GM21786 (cell line): ENCODE results near the gene CDC42BPG.

ENCODE experiments used
- ATAC-seq: cut with Tn5 transposase; IDR thresholded peaks from one replicate; pipeline ENCODE4 v1.9.1; 2021; ENCODE audit not compliant: unreplicated experiment

The CDC42BPG gene

DNA sequence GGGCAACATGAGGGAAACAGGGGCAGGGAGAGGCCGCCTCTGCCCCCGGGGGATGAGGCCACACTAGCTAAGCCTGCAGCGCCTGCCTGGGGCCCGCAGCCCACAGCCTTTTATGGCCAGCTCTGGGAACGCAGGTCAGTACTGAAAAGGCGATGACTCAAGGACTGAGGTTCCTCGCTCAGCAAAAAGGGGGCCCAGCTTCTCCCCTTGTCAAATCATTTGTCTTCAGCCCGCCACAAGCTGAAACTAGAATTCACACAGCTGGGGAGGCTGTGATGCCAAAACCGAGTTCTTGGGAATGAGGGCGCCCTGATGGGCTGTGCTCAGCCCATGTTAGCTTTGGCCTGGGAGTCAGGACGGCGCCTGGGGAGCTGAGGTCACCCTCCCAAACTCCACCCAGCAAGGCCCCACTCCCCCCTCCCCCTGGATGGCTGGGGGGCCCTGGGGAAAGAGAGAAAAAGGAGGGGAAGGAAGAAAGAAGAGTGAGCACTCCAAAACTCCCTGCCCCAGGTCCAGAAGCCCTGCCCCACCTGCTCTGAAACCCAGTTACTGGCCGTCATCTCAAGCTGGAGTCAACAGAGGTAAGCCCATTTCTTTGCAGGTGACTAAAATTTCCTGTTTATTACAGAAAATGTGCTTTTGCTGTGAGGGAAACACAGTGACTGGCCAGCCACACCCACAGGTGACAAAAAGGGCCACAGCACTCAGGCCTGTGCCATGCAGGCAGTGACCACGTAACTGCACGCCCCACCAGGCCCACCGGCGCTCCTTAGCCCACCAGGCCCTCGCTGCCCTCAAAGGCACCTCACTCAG, 20.2 kb upstream of the CDC42BPG start:
- no peak for ATAC-seq

DNA sequence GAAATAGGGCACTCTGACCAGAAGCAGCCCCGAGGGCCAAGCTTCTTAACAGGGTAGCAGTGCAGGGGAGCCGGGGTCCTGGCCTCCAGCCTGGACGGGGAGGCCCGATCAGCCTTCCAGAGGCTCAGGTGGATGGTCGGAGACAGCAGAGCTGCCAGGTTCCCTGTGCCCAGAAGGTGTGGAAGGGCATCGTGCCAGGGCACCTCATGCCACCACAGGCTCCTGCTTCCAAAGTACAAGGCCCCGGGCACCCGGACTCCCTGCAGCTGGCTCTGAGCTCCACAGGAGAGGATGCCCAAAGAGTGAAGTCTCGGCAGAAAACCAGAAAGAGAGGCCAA, 19.7 kb upstream of the CDC42BPG start:
- no peak for ATAC-seq

DNA sequence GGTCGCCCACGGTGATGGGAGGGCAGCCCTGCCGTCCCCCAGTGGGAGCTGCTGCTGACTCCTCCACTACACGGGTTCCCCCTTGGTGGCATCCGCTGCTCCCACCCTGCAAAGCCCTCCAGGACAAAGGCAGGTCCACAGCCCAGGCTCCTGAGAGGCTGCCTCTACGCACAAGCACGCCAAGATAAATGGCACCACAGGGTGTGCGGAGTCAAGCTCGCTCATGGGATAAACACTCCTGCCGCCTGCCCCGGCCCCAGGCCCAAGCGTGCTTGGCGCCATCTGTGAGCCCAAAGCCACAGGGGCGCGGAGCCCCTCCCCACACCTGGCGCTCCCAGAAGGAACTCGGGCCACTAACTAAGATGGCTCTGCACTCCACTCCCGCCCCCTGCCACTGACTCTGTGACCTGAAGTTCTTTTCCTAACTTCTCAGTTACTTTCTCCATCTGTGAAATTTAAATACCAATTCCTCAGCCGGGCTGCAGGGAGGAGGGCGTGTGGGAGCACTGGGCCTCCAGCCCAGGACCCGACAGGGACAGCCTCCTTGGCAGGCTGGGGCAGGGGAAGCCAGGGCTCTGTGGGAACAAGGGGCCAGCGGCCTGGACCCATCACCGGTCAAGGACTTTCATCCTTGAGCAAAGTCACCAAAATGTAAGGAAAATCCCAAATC, 19.1 kb upstream of the CDC42BPG start:
- ATAC-seq, result no peak

DNA sequence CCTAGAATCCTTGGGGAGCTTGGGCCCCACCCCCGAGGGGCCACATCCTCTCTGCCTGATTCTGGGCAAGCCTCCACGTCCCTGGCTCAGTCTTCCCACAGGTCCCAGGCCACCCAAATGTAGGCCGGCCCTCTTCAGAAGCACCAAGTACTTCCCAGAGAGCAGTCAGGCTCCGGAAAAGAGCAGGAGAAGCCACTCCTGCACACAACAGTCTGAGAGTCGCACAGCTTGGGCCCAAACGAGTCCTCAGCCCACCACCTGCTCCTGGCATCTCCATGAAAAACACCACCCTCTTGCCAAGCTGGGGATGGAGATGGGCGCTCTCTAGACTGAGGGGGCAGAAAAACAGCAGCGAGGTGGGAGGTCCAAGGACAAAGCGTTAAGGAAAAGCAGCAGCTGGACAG, 18.5 kb upstream of the CDC42BPG start:
- no peak for ATAC-seq

DNA sequence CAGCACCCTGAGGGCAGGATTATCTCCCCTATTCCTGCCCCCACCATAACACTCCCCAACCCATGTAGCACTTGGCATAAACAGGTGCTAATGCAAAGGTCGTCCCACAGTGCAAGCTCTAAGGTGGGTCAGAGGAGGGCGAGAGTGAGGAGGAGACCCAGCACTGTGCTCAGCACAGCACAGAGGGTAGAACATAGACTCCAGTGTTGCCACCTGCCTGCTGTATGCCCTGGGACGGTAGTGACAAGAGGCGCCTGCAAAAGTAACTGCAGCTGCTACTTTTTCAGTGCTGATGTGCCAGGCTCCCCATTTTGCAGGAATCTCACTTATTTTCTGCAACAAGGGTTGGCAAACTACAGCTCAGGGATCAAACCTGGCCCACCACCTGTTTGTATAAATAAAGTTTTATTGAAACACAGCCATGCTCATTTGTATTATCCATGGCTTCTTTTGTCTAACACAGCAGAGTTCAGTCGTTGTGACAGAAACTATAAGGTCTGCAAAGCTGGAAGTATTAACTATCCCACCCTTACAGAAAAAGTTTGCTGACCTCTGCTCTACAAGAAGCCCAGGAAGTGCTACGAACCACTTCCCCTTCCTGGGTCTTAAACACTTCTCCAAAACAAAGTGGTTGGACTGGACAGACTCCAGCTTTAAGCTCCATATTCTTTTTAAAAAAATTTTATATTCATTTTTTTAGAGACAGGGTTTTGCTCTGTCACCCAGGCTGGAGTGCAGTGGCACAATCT, 16.9 kb upstream of the CDC42BPG start:
- ATAC-seq, result no peak

DNA sequence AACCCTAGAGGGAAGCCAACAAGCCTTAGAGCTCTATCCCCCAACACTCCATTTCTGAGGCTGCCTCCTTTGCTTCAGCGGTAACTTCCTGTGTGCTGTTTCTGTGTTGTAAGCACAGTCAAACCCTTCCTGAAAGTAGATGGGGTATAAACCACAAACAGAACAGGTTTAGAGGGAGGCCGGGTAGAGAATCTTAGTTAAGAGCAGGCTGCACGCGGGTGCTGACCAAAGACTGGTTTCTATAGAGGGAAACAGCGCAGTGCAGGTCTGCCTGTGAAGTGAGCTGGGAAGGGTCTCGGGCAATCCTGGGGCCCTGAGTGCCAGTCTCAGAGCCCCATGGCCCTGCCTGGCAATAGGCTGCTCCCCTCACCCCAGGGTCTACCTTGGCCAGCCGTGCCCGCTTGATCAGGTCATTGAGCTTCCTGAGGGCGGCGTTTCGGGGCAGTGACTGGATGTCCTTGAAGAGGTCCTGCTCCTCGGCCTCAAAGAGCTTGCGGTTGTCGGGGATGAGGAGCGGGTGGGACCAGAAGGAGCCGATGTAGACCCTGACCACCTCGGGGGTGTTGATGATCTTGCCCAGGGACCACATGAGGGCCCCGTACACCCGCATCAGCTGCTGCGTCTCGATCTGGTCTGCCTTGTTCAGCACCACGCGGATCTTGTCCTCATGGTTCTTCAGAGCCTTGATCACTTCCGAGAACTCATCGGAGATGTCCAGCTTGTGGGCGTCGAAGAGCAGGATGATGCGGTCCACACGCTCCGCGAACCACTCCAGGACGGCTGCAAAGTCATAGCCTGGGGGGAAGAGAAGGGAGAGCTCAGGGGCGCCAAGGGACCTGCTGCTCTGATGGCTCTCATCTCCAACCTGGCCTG, 15.3 kb upstream of the CDC42BPG start:
- ATAC-seq, result peak; percentile 65

DNA sequence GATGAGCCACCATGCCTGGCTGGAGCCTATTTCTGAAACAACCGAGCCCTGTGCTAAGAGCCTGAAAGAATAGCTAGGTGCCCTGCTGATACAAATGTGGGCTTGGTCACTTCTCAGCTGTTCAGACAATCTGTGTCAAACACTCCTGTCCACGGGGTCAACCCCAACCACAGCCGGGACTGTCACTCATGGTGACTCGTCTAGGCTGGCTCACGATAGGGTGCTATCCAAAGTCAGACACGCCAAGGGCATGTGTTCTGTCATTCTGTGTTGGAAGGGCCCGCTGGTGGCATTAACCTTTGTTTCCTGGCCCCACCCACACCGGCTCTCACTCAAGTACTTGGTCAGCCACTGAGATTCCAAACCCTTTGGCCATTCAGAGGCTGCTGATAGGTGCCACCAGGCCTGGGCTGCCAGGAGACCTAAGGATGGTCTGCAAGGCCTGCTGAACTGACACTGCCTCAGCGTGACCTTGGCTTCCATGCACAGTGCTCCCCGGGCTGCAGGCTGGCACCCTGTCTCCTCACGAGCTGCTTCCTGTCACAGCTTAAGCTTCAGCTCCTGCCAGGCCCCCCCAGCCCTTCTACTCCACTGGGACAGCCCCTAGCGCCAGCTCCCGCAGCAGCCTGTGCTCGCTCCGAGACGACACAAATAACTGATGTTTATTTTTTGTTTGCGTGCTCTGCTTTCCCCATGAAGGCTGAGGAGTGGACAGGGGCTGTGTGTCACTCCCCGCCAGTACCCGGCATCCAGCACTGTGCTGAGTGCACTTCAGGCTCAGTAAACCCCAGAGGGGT, 14.2 kb upstream of the CDC42BPG start:
- no peak for ATAC-seq

DNA sequence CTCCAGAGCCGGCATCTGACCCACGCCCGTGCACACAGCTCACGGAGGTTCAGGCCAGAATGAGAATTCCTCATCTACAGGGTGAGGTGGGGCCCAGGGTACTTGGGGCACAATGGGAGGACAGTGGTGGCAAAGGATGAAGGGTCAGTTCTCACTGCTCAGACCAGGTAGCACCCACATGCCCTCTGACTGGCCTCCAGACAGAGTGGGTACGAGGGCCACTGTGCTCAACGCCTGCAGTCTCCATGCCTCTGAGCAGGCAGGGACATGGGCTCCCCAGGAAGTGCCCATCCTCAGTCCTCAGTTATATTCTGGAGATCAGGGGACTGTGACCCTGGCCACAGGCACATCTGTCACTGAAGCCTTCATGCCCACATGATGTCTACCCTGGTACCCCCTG, 13.0 kb upstream of the CDC42BPG start:
- ATAC-seq, result no peak

DNA sequence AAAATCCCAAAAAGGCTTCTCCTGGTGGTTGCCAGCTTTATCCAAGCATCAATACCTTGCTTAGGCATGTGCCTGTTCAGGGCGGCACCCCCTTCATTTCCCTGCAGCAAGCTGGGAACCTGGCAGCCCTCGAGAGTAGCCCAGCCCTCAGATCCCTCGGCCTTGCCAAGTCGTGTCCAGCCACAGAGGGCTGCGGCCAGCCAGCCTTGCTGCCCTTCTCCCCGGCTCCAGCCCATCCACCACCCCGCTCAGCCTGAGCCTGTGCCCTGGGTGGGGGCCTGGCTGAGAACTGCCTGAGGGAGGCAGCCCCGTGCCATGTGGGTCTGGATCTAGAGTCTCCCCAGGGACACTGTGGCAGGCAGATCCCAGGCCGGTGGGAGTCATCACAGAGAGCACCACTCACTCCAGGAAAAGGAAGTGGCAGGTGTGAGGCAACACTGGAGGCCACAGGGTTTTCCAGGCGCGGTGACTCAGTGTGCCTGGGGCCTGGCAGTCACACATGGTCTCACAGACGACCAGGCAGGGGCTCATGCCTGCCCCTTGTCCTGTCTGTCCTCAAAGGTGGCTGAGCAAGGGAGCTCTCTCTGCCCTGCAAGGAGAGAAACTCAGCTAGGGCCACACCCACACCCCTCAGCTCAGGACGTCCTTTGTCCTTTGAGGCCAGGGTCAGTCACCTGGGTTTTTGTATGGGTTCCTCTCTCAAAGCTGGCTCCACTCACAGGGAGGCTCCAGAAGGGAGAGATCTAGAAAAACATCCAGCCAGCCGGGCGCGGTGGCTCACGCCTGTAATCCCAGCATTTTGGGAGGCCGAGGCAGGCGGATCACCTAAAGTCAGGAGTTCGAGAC, 12.2 kb upstream of the CDC42BPG start:
- no peak for ATAC-seq

DNA sequence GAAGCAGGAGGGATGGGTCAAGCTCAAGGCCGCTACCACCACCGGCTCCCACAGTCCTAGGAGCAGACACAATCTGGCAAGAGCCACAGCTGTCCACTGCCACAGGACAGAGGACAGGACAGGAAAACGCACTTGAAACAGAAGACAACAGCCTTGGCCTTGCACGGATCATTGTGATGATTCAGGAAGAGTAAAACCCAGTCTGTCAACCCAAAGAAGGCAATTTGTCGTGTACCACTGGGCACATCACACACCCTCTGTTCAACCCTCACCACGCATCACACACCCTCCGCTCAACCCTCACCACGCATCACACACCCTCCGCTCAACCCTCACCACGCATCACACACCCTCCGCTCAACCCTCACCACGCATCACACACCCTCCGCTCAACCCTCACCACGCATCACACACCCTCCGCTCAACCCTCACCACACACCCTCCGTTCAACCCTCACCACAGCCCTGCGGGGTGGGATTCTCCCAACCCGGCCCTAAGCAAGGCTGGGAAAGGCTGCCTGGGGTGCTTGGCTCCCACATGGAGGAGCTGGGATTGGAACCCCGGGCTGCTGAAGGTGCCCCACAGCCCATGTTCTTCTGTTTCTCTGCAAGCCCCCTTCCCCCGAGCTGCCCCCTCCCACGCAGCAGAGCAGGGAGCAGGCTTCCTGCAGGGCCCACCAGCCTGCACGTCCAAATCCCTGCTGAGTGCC, 11.3 kb upstream of the CDC42BPG start:
- no peak for ATAC-seq

DNA sequence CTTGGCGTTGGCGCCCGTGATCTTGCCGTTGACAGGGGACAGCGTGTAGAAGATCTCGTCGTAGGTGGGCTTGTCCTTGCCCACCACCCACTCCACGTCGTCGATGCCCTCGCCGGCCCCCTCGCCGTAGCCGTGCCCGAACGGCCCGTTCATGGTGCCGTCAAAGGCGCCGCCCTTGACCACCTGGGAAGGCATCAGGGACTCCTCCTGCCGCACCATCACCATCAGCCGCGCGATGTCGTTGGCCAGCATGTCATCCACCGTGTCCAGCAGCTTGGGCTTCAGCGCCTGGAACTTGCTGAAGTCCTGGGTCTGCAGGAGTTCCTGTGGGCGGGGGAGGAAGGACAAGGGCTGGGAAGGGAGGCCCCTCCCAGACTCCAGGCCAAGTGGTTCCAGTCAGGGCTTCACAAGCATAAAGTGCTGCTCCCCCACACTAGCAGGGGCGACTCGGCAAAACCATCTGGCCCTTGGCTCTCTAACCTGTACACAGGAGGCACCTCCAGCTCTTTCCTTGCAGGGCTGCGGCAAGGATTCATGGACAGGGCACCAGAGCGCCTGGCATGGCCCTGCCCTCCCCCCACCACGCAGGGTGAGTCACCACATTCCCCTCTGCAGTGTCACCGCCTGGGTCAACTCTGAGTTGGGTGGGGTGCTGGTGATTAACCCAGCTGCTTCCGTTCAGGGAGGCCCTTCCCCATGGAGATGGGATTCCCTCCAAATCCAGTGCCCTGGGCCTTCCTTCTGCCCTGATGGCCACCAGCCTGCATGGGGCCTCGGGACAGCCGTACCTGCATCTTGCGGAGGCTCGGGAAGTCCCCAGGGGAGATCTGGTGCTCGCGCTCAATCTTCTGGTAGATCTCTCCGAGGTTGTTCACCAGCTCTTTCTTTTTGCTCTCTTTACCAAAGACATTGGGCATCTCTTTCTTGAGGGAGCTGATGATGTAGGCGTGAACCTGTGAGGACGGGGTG, 10.4 kb upstream of the CDC42BPG start:
- ATAC-seq, result no peak

DNA sequence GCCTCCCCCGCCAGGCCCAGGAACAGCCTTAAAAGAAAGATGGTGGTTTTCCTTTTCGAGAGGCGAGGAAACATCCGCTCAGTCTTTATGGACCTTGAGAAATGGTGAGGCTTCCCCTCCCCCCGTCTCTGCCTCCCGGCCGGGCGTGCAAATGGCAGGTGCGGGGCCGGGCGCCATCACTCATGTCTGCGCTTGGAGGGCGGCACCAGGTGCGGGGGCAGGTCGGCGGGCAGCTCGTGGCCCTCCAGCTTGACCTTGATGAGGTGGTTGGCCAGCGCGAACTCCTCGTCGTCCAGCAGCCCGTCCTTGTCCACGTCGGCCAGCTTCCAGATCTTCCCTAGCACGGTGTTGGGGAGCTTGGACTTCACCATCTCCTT, 9.7 kb upstream of the CDC42BPG start:
- ATAC-seq, result no peak

DNA sequence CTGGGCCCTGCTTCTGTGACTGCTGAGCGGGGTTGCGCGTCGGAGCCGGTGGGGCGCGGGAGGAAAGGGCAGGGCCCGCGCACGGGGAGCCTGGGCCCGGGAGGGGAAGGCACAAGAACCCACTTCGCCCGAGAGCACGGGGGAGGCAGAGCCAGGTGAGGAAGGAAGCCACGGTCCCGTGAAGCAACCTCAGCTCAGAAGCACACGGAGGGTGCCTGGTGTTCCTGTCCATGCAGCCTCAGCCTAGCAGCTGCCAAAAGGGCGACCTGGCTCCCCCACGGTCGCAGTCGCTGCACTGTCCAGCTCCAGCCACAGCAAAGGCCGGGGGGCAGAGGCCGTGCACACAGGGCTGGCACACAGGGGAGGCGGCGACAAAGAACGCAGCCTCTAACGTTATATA, 9.3 kb upstream of the CDC42BPG start:
- ATAC-seq, result no peak

DNA sequence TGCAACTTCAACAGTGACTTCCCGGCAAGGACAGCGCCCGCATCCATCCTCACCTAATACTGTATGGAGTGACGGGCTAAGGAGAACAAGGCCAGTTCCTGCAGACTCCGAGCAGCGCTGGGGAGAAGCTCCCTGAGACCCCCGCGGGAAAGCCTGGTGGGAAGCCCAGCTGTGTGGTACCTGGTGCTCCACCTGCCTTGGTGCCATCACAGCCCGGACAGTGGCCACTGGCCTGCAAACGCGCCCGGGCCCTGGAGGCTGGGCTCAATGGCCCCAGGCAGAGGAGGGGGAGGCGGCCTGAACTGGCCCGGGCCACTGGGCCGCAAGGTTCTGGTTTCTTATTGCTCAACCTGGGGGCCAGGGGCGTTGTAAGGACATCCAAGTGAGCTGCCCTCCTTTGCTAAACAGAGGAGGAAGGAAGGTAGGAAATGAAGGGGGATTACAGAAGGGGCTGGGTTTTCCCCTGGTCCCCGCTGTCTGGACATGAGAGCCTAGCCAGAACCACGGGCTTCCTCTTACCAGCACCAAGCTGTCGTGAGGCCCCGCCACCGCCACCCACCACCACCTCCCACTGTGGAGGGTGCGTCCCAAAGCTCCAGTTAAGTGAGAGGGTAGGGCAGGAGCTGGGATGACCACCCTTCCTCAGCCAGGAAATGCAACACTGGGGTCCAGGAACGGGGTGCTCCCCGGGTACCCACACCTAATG, 8.5 kb upstream of the CDC42BPG start:
- no peak for ATAC-seq

DNA sequence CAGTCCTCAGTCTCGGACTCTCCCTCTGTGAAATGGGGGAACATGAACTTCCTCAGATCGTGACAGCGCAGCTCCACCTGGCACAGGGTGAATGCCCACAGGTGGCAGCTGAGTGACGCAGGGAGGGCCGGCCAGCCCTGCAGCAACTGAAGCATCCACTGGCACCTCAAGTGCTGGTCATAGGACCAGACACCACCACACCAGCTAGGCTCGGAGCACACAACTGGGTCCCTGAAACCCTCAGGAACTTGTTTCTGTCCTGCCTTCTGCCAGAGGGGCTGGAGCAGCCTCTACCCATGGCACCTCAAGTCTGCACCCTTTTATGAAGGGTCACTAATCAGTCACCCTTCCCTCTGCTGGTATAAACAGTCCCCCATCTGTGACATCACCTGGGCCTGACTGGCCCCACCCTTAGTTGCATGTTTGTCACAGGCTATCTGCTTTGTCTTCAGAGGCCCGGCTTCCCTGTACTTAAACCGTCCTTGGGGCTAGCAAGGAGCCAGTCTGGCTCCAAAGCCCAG, 7.4 kb upstream of the CDC42BPG start:
- ATAC-seq, result no peak

DNA sequence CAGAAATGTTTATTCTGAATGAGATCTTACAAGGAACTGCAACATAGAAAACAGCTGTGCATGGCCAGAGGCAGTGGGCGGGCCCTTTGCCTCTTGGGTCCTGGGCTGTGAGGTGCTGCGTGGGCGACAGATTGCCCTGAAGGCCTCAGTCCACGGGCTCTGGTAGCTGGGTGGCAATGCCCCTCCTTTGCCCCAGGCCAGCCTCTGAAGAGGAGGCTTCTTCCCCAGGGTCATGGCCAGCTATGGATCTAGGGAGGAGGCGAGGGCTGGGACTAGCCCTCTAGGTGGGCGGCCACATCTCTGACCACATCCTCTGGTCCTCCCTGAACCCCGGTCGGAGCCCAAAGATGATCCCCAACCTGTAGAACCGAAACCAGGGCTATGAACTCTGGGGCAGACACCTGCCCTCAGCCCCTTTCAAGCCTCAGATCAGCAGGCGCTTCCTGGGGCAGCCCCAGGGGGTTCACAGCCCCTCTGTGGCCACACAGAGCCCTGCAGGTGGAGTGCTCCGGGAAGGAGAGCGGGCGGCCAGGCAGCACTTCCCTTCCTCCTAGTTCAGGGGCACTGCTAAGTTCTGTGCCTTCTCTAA, 6.6 kb upstream of the CDC42BPG start:
- peak; percentile 53 for ATAC-seq
